BJ (cell line): ENCODE measurements around the gene ANKRD44. TPM values are rescaled to one million over a fixed set of nuclear protein-coding genes. Genes with fewer than 3 reads are reported as not detected.

Experiments used
- CTCF ChIA-PET: fragments of 350-600 bp; formaldehyde crosslinking; extraction: SDS; loops from one replicate; lab custom pipeline; 2021; ENCODE audit warnings: antibody characterized with exemption, inconsistent platforms; lab: Yijun Ruan, JAX
- POLR2A ChIA-PET: fragments of 300-600 bp; sonication (Branson Sonifier 250); formaldehyde crosslinking; extraction: SDS; loops from one replicate; lab custom pipeline; 2021; ENCODE audit warnings: antibody characterized with exemption; lab: Charles Lee
- DNase-seq: peaks from one replicate; pipeline ENCODE4 v3.0.0-alpha.2; 2011; ENCODE audit warnings: low read depth
- H3K27me3 ChIP-seq: 2 replicates; pipeline ENCODE4 v1.6.0; 2011; ENCODE audit warnings: low read length; ENCODE audit not compliant: control insufficient read depth, insufficient read depth
- H3K36me3 ChIP-seq: 2 replicates; pipeline ENCODE4 v1.5.1; 2011; ENCODE audit warnings: low read length; ENCODE audit not compliant: control insufficient read depth, insufficient read depth
- H3K4me3 ChIP-seq: 2 replicates; pipeline ENCODE4 v1.5.1; 2011; ENCODE audit warnings: low read depth, mild to moderate bottlenecking, control low read depth, low read length
- polyA plus RNA-seq: library from polyadenylated mRNA; depleted of rRNA; stranded (reverse); fragments of >200 nt; gene quantifications from 2 replicates; pipeline ENCODE4 v1.2.3, GENCODE V29; 2011
- TF ChIP-seq, protein P1 (sequence below): IDR thresholded peaks from 2 replicates; pipeline ENCODE4 v1.5.1; 2011; ENCODE audit warnings: low read depth, mild to moderate bottlenecking, control low read depth, inconsistent platforms, low read length, moderate library complexity; ENCODE audit not compliant: insufficient read depth

ANKRD44 gene
- polyA plus RNA-seq, 1 experiment = 12.4 TPM

DNA sequence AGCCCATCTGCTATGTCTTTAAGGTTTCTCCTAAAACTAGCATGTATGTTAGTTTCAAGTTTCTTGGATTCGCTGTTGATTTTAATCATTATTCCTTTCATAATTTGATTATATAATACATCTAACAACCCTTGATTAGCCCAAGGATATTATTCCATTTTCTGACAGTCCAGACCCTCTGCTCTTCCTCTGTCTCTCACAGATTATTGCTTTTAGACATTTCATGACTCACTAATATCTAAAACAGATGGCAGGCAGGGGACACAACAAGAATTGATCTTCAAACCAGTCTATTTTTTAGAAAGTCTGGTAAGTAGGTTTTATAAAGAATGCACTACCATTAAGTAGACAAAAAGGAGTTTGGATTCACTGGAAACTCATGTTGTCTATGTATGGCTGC, 162.2 kb downstream of the ANKRD44 start:
- no peaks in the 10 kb centered on the region for H3K27me3 ChIP-seq
- ChIA-PET POLR2A (no interaction called here), CTCF (interaction anchor here (0.9 kb wide), 1 partner anchor 20 kb away, joined by 3 read pairs; no protein-coding TSS in a partner anchor)
- no peak for DNase-seq
- TF ChIP-seq, protein P1, sequence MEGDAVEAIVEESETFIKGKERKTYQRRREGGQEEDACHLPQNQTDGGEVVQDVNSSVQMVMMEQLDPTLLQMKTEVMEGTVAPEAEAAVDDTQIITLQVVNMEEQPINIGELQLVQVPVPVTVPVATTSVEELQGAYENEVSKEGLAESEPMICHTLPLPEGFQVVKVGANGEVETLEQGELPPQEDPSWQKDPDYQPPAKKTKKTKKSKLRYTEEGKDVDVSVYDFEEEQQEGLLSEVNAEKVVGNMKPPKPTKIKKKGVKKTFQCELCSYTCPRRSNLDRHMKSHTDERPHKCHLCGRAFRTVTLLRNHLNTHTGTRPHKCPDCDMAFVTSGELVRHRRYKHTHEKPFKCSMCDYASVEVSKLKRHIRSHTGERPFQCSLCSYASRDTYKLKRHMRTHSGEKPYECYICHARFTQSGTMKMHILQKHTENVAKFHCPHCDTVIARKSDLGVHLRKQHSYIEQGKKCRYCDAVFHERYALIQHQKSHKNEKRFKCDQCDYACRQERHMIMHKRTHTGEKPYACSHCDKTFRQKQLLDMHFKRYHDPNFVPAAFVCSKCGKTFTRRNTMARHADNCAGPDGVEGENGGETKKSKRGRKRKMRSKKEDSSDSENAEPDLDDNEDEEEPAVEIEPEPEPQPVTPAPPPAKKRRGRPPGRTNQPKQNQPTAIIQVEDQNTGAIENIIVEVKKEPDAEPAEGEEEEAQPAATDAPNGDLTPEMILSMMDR = no peak
- H3K4me3 ChIP-seq = no peak overlapping the region
- H3K36me3 ChIP-seq = no peaks in the 10 kb centered on the region

DNA sequence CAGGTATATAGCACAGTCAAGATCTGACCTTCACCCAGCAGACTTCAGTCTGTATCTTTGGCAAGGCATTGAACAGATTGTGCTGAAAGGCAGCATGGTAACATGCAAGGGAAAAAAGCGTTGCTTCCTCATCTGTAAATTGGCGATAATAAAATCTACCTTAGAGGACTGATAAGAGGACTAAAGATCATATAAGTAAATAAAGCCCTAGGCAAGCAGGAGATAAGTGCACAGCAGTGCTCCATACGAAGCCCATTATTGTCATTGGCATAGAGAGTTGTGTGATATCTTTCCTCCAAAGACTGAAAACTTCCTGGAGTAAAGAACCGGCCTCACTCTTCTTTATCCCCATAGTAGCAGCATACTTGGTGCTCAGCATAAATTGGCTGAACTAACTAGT, 162.6 kb downstream of the ANKRD44 start:
- Histone ChIP-seq H3K36me3 (no peaks in the 10 kb centered on the region), H3K4me3 (no peak overlapping the region), H3K27me3 (no peaks in the 10 kb centered on the region)
- TF ChIP-seq, protein P1 = no peak
- ChIA-PET POLR2A (interaction anchor here (0.5 kb wide), 1 partner anchor 321 kb away, joined by 3 read pairs; no protein-coding TSS in a partner anchor), CTCF (no interaction called here)
- DNase-seq = no peak

DNA sequence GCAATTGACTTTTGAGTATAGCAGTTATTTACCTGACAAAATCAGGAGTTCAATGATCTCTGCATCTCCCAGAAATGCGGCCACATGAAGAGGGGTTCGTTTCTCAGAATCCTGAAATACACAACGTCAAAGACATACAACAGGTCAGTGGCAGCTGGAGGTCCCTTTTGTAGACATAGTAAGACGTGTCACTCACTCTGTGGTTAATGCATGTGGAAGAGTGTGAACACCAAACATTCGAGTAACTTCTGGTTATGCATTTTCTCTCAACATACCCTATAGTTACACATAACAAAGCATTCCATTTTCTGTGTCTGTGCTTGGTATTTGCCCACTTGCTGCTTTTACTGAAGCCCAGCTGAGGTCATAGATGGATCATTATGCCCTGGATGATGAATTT, 163.6 kb downstream of the ANKRD44 start:
- CTCF ChIA-PET = interaction anchor here (0.9 kb wide), 1 partner anchor 22 kb away, joined by 3 read pairs; no protein-coding TSS in a partner anchor
- no peaks in the 10 kb centered on the region for H3K27me3 ChIP-seq
- TF ChIP-seq, protein P1 = no peak
- H3K36me3 ChIP-seq = no peaks in the 10 kb centered on the region
- no peak for DNase-seq
- H3K4me3 ChIP-seq = no peak overlapping the region
- POLR2A ChIA-PET = no interaction called here

DNA sequence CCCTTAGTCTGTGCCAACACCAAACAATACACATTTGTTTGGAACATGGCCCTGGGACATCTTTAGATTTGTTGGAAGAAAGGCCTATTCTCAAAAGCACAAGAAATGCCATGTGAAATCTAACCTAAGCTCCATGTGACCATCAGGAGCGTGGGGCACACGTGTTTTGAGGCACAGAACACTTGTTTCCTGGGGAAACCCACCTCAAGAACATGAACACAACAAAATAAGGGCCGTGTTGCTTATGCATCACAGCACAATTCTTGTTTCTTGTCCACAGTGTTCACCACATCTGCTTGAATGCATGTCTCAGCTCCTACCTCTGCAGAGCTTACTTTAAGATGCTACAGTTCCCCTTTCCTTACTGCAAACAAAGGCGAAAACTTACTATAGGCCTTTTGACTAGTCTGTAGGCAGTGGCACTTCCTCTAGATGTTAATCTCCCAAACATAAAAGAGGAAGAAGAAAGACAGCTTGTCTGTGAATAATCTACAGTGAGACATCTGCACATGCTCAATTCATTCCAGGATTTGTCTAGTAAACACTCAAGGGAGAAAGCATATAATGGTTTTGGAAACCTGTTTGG, 165.0 kb downstream of the ANKRD44 start:
- POLR2A ChIA-PET = no interaction called here
- no peak overlapping the region for H3K4me3 ChIP-seq
- no peak for DNase-seq
- CTCF ChIA-PET = interaction anchor here (0.7 to 1.0 kb wide), 2 partner anchors 32 to 45 kb away, joined by 3 to 5 read pairs; no protein-coding TSS in a partner anchor
- H3K27me3 ChIP-seq = no peaks in the 10 kb centered on the region
- no peaks in the 10 kb centered on the region for H3K36me3 ChIP-seq
- TF ChIP-seq, protein P1 = no peak

DNA sequence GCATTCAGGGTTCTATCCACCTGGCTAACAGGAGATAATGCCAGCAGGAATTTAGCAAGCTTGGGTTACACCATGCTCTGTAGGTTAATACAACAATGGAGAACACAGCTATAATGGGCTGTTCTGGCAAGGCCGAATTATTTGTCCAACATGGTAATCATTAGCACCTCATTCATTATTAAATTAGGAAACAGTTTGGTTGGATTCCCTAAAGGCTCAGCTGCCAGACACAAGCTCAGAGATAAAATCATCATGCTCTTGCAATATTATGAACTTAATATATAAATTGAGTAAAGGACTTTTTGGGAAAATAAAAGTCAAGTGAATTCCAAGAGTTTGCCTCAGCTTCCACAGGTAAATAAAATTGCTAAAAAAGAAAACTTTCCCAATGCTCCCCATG, 166.4 kb downstream of the ANKRD44 start:
- CTCF ChIA-PET = no interaction called here
- H3K36me3 ChIP-seq = no peaks in the 10 kb centered on the region
- DNase-seq = no peak
- TF ChIP-seq, protein P1 = no peak
- POLR2A ChIA-PET = no interaction called here
- no peaks in the 10 kb centered on the region for H3K27me3 ChIP-seq
- no peak overlapping the region for H3K4me3 ChIP-seq
